GM18867 (cell line): ENCODE data around the gene FBXO11.
"Not testable (repeated sequence)": the region's sequence is repeated elsewhere in the genome, so short reads cannot be mapped to it uniquely, and the experiment has no call there.

Experiments used
- ATAC-seq: cut with Tn5 transposase; IDR thresholded peaks from one replicate; pipeline ENCODE4 v1.9.1; 2021; ENCODE audit warnings: mild to moderate bottlenecking, moderate library complexity; ENCODE audit not compliant: unreplicated experiment

Gene FBXO11

GRCh38 chr2:47899915-47900816 is 6.1 kb downstream of the FBXO11 start:
- ATAC-seq: no peak

- peak; percentile 42 for ATAC-seq
Measured at GRCh38 chr2:47897883-47898731, 8.2 kb downstream of the FBXO11 start.

- not testable (repeated sequence) for ATAC-seq
Measured at GRCh38 chr2:47897191-47897882, 9.0 kb downstream of the FBXO11 start.

GRCh38 chr2:47896450-47896968 is 9.8 kb downstream of the FBXO11 start:
- no peak for ATAC-seq

DNA sequence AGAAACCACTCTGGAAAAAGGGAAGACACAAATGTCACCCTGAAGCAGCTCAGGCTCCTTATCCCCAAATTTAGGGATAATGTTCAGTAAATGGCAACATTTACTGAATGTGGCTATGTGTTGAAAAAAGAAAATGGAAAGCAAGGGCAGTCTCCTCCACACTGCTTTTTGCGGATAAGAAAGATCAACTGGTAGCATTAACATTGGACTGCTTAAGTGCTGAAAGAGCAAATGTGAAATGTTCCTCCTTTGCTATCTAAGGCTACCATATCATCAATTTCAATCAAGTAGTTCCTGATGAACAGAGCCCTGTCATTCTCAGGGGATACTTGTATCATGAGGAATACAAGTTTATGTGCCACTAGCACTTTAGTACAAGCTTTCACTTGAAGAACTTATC is 12.5 kb downstream of the FBXO11 start:
- no peak for ATAC-seq

- no peak for ATAC-seq
Measured at GRCh38 chr2:47892338-47892730, 14.0 kb downstream of the FBXO11 start.

- no peak for ATAC-seq
Measured at GRCh38 chr2:47891369-47892337, 14.6 kb downstream of the FBXO11 start.

DNA sequence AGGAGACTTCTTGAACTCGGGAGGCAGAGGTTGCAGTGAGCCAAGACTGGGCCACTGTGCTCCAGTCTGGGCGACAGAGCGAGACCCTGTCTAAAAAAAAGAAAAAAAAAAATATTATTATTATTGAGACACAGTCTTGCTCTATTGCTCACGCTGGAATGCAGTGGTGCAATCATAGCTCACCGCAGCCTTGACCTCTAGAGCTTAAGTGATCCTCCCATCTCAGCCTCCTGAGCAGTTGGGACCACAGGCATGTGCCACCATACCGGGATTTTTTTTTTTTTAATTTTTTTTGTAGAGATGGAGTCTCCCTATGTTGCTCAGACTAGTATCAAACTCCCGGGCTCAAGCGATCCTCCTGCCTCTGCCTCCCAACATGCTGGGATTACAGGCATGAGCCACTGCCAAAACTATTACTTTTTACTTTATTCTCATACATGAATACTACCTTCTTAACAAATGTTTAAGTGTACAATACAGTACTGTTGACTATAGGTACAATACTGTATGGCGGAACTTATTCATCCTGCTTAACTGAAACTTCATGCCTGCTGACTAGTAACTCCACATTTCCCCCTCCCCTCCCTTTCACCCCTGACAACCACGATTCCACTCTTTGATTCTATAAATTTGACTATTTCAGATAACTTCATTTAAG is 15.5 kb downstream of the FBXO11 start:
- ATAC-seq: no peak

DNA sequence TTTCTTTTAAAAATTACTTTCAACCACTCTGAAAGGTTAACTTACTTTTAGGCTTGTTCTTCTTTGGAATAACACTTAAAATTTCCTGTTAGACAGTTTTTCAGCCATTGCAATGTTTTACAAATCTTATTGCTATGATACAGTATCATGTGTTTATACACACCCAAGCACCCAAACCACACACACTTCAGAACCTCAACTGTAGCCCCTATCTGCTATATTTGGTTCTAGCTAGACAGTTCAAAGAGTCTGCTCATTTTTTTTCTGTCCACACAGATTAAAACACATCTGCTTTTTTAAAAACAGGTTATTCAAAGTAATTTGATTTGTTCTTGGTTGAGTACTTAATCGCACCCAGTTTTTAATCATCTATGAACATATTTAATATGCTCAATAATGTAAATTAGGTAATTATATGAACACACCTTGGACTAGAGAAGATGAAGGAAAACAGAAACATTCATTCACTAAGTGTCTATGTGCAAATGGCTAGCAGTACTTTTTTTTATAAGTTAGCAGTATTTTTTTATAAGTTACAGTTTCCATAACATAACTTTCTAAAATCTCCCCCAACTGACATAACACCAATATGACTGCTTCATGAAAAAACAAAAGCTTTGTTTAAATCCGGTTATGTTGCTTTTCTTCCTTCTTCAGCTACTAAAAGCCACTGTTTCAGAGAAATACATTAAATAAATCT is 17.6 kb downstream of the FBXO11 start:
- no peak for ATAC-seq

DNA sequence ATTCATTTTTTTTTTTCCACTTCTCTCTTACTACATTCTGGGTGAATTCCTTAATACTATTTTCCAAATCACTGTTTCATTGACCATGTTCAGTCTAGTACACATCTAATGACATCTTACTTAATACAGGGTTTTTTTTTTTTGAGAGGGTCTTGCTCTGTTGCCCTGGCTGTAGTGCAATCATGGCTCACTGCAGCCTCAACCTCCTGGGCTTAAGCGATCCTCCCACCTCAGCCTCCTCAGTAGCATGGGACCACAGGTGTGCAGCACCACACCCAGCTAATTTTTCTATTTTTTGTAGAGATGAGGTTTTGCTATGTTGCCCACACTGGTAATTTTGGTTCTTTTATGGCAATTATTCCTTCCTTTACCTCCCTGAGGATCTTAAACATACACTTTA is 29.4 kb downstream of the FBXO11 start:
- no peak for ATAC-seq

- no peak for ATAC-seq
Measured at GRCh38 chr2:47872941-47873340, 33.4 kb downstream of the FBXO11 start.

GRCh38 chr2:47870641-47871540 is 35.4 kb downstream of the FBXO11 start:
- no peak for ATAC-seq

DNA sequence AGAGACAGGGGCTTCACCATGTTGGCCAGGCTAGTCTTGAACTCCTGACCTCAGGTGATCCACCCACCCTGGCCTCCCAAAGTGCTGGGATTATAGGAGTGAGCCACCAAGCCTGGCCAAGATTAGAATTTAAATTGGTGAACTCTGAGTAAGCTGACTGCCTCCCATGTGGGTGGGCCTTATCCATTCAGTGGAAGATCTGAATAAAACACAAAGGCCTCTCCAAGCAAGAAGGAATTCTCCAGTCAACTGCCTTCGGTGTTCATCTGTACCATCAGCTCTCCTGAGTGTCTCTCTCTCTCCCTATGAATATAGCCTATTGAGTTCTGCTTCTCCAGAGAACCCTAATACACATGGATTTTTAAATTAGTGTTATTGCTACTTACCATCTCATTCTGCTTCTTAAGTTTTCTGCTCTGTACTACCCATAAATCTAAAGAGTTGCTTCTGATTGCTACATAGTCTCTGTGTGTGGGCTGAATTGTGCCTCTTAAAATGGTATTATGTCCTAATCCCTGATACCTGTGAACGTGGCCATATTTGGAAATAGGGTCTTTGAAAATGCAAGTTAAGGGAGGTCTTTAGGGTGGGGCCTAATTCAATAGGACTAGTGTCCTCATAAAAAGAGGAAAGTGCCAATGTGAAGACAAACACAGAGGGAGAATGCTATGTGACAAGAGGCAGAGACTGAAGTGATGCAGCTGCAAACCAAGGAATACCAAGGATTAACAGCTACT is 36.3 kb downstream of the FBXO11 start:
- no peak for ATAC-seq

- ATAC-seq: no peak
Measured at GRCh38 chr2:47868611-47869352, 37.5 kb downstream of the FBXO11 start.

DNA sequence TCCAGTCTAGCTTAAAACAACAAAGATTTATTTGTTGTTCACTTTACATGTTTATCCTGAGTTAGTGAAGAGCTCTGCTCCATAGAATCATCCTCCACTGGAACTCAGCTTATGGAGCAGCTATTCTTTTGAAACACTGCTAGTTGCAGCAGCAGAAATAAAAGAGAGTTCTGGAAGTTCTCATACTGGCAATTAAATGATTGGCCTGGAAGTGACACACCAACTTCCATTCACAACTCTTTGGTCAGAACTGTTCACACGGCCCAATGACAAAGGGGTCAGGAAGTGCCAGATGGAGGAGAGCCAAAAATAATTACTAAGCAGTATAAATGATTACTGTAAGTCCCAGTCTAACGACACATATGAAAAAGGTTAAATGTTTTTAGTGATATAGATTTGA is 39.1 kb downstream of the FBXO11 start:
- no peak for ATAC-seq

- ATAC-seq: no peak
Measured at GRCh38 chr2:47864566-47864965, 41.7 kb downstream of the FBXO11 start.
